Heart left ventricle (tissue), 16 donors: ENCODE results near the gene CADM2. TPM values are rescaled to one million over a fixed set of nuclear protein-coding genes. Genes with fewer than 3 reads are reported as not detected.

Experiments used
- ATAC-seq, 4 donors: fragments of 200-7000 bp; cut with Tn5 transposase; one replicate each; pipeline ENCODE4 v1.9.1; 2020 to 2022; ENCODE audit warnings: moderate library complexity in 4 of 4, mild to moderate bottlenecking in 3 of 4, moderate number of reproducible peaks in 1 of 4
- DNase-seq, 5 donors: peaks; one replicate each; pipeline ENCODE4 v3.0.0-alpha.2; 2020
- H3K27ac ChIP-seq, 12 donors: fragments of 200-600 bp; sonication (generic) in 4 of 12; one replicate each; pipeline versions ENCODE4 v1.5.0 to v1.8.0; 2016 to 2022; ENCODE audit warnings: mild to moderate bottlenecking in 2 of 12
- H3K27me3 ChIP-seq, 9 donors: fragments of 200-600 bp; sonication (generic) in 2 of 9; one replicate each; pipeline versions ENCODE4 v1.5.1 to v1.8.0; 2016 to 2022; ENCODE audit warnings: mild to moderate bottlenecking in 3 of 9
- H3K36me3 ChIP-seq, 9 donors: fragments of 200-600 bp; sonication (generic) in 2 of 9; one replicate each; pipeline versions ENCODE4 v1.5.0 to v1.8.0; 2018 to 2022; ENCODE audit warnings: mild to moderate bottlenecking in 2 of 9
- H3K4me1 ChIP-seq, 12 donors: fragments of 200-600 bp; sonication (generic) in 4 of 12; one replicate each; pipeline versions ENCODE4 v1.5.0 to v1.8.0; 2016 to 2022; ENCODE audit warnings: mild to moderate bottlenecking in 3 of 12
- H3K4me3 ChIP-seq, 12 donors: fragments of 200-600 bp; sonication (generic) in 4 of 12; one replicate each; pipeline versions ENCODE4 v1.5.0 to v1.8.0; 2017 to 2022; ENCODE audit warnings: mild to moderate bottlenecking in 9 of 12, moderate library complexity in 4 of 12
- H3K9me3 ChIP-seq, 12 donors: fragments of 200-600 bp; sonication (generic) in 4 of 12; one replicate each; pipeline versions ENCODE4 v1.5.0 to v1.8.0; 2016 to 2022; ENCODE audit warnings: mild to moderate bottlenecking in 1 of 12
- CTCF ChIP-seq, 12 donors: fragments of 200-600 bp; sonication (generic) in 4 of 12; IDR thresholded peaks; one replicate each; pipeline versions ENCODE4 v1.5.0 to v1.8.0; 2018 to 2022; ENCODE audit warnings: antibody characterized with exemption in 12 of 12, mild to moderate bottlenecking in 5 of 12
- POLR2A ChIP-seq, 2 donors: fragments of 450-650 bp; IDR thresholded peaks; one replicate each; pipeline ENCODE4 v1.6.1; 2017; ENCODE audit warnings: antibody characterized with exemption in 2 of 2, mild to moderate bottlenecking in 2 of 2, moderate library complexity in 2 of 2
- WGBS, 4 donors: extraction: QIAGEN DNeasy Blood & Tissue Kit in 2 of 4; methylation state at CpG; one replicate each; pipeline versions ENCODE4 v1.1.5 to v1.1.7; 2013 to 2018; 5-methylcytosine and 5-hydroxymethylcytosine counted together
- intact Hi-C, 10 donors: fragments of 100-400 bp; cut with DNase I; formaldehyde crosslinking; loops; one replicate each; pipeline versions ENCODE4 v1.11.1 to v1.14.2; 2022
- polyA plus RNA-seq, 2 donors: library from polyadenylated mRNA; stranded (reverse); fragments of 200-250 nt; gene quantifications; one replicate each; pipeline ENCODE4 v1.2.3, GENCODE V29; 2013
- total RNA-seq, 9 donors: library from RNA; depleted of rRNA in 2 of 9; stranded (reverse); fragments of >200 nt in 2 of 9; fragmentation: NEBNext Ultra II Directional in 3 of 9; extraction: Animal tissue kit (Norgen Biotek cat#: 25700) in 3 of 9; gene quantifications; one replicate each; pipeline versions ENCODE4 v1.1.0 to v1.2.4, GENCODE V29; 2016 to 2023
- donor health status: ischemic (EF 13 %, LVEDD 7.1; RV severe dilation, severe dysfunction).
- donor health status: healthy with polysubstance abuse.
- donor health status: DM: no; HTN: yes; CAD: no.
- donor health status: DM: no; HTN: no; CAD: no.
- donor health status: ischemic (EF 25% LVEDD 6.9; RV normal size, moderate dysfunction).
- donor health status: ischemic (EF 25% LVEDD 5.7; RV mildly dilated, moderate dysfunction).
- donor health status: healthy.
- donor health status: DM: yes; HTN: yes; CAD: no.
- donor health status: ischemic (EF 35%, LVEDD 5.7; RV mildly dilated, moderate dysfunction).
- donor health status: nonischemic (EF 11% LVEDD 7.7; RV severe dilation, severe dysfunction).
- donor health status: DM: yes; HTN: yes; CAD: no.
- donor health status: PGD.
- donor health status: ischemic (EF 29% LVEDD 5.4; RV normal size, mild dysfunction).
- donor health status: nonischemic (EF 23%, LVEDD 6.1; RV moderate dilation, normal function).

The CADM2 gene
- total and polyA plus RNA-seq, 11 donors: 0.19 to 2.3 (median 0.69) TPM

- no peaks in the 10 kb centered on the region for H3K36me3 ChIP-seq
- ATAC-seq (no peak), DNase-seq (no peak)
- H3K27ac ChIP-seq: no peak overlapping the region
- H3K4me3 ChIP-seq: no peak overlapping the region
- no peaks in the 10 kb centered on the region for H3K27me3 ChIP-seq
- 67 to 85% (median 69%) methylated on average over 4 to 6 of the region's 6 CpGs for WGBS, 4 donors
- H3K4me1 ChIP-seq: no peaks in the 10 kb centered on the region
- H3K9me3 ChIP-seq: peaks cover 0 to 5% (median 0%) of the 10 kb centered on the region in 12 donors
- no peak for TF ChIP-seq POLR2A (IDR thresholded peaks at IDR 0.05)
- no peak for TF ChIP-seq CTCF (IDR thresholded peaks at IDR 0.05)
- intact Hi-C loops: no loop called here
Measured at GRCh38 chr3:85228966-85229365, 270.2 kb downstream of the CADM2 start.

DNA sequence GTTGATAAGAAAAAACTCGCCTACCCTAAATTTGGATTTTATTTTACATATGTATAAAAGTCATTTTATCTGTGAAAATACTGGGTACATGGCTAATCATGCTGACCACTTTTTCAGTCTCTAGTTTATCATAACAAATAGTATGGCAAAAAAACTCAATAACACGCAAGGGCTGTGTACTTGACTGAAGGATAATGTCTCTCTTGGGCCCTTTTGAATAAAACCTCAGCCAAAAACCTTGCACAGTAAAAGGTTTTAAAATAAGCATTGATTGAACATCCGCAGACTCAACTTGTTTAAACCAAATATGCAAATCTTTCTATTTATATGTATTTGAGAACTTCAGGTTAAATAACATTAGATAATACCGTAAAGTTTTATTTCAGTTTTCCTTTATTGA is 285.3 kb downstream of the CADM2 start:
- WGBS, 4 donors: 74 to 82% (median 78%) methylated on average over 4 of the region's 4 CpGs
- no peaks in the 10 kb centered on the region for H3K27me3 ChIP-seq
- H3K4me1 ChIP-seq: no peaks in the 10 kb centered on the region
- TF ChIP-seq CTCF (IDR thresholded peaks at IDR 0.05) (no peak), POLR2A (IDR thresholded peaks at IDR 0.05) (no peak)
- no peaks in the 10 kb centered on the region for H3K9me3 ChIP-seq
- intact Hi-C loops: no loop called here
- H3K4me3 ChIP-seq: no peak overlapping the region
- no peak for DNase-seq
- no peak for ATAC-seq
- H3K36me3 ChIP-seq: no peaks in the 10 kb centered on the region
- H3K27ac ChIP-seq: no peak overlapping the region

DNA sequence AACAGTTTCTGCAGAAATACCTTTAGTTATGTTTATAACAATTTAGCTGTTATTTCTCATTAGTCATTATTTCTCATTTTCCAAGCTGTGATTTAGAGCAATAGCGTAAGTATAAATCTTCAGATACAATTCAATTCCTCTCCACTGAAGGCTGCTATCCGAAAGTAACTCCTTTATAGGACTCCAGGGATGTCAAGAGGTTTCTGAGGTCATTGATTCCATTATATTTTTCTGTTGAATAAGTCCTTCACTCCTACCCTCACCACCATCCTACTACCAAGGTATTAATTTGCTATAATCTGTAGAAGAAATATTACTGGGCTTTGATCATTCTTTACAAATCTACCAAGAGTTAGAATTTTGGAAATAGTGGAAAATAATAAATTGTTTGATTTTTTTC is 285.7 kb downstream of the CADM2 start:
- Histone ChIP-seq H3K36me3 (no peaks in the 10 kb centered on the region), H3K27ac (no peak overlapping the region), H3K9me3 (no peaks in the 10 kb centered on the region), H3K4me1 (no peaks in the 10 kb centered on the region), H3K27me3 (no peaks in the 10 kb centered on the region), H3K4me3 (no peak overlapping the region)
- TF ChIP-seq CTCF (IDR thresholded peaks at IDR 0.05) (no peak), POLR2A (IDR thresholded peaks at IDR 0.05) (no peak)
- ATAC-seq: no peak
- 78 to 83% (median 83%) methylated on average over 2 of the region's 2 CpGs for WGBS, 4 donors
- DNase-seq: no peak
- intact Hi-C loops: no loop called here

GRCh38 chr3:85251766-85252165 is 293.0 kb downstream of the CADM2 start:
- 89 to 94% (median 92%) methylated on average over 1 of the region's 1 CpG for WGBS, 4 donors
- H3K27ac ChIP-seq: no peak overlapping the region
- intact Hi-C loops: no loop called here
- ATAC-seq: no peak
- H3K36me3 ChIP-seq: no peaks in the 10 kb centered on the region
- TF ChIP-seq POLR2A (IDR thresholded peaks at IDR 0.05): no peak
- TF ChIP-seq CTCF (IDR thresholded peaks at IDR 0.05): no peak
- H3K4me3 ChIP-seq: no peak overlapping the region
- no peaks in the 10 kb centered on the region for H3K9me3 ChIP-seq
- no peaks in the 10 kb centered on the region for H3K4me1 ChIP-seq
- DNase-seq: no peak
- H3K27me3 ChIP-seq: no peaks in the 10 kb centered on the region
